Measurements from ENCODE around the gene ALG9.

The ALG9 gene

DNA sequence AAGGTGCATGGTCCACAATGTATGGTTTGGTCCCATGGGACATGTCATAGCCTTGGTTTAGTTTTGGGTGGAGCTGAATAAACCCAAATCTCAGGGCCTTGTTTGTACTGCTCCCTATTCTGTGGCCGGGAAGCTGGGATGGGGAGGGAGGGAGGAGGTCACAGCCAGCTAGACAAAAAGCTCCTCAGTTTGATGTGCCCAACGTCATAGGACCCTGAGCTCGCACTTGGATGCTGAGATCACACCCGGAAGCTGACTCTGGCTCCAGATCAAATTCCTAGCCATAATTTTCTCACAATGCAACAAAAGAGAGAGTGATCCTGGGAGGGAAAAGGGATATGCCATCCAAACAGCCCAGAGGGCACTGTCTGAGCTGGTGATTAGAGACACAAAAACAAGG, 42.6 kb upstream of the ALG9 start:
- TF ChIP-seq SPI1 (IDR thresholded peaks at IDR 0.05; ENCODE audit: borderline replicate concordance, low read depth) (no peak), GABPA (IDR thresholded peaks at IDR 0.05; ENCODE audit: low read depth) (no peak), POLR2AphosphoS5 (IDR thresholded peaks at IDR 0.05; ENCODE audit: low read depth) (no peak)
- TF ChIP-seq, protein P1, sequence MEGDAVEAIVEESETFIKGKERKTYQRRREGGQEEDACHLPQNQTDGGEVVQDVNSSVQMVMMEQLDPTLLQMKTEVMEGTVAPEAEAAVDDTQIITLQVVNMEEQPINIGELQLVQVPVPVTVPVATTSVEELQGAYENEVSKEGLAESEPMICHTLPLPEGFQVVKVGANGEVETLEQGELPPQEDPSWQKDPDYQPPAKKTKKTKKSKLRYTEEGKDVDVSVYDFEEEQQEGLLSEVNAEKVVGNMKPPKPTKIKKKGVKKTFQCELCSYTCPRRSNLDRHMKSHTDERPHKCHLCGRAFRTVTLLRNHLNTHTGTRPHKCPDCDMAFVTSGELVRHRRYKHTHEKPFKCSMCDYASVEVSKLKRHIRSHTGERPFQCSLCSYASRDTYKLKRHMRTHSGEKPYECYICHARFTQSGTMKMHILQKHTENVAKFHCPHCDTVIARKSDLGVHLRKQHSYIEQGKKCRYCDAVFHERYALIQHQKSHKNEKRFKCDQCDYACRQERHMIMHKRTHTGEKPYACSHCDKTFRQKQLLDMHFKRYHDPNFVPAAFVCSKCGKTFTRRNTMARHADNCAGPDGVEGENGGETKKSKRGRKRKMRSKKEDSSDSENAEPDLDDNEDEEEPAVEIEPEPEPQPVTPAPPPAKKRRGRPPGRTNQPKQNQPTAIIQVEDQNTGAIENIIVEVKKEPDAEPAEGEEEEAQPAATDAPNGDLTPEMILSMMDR (IDR thresholded peaks at IDR 0.05; ENCODE audit: insufficient read depth, low read length): no peak
- TF ChIP-seq, protein P2, sequence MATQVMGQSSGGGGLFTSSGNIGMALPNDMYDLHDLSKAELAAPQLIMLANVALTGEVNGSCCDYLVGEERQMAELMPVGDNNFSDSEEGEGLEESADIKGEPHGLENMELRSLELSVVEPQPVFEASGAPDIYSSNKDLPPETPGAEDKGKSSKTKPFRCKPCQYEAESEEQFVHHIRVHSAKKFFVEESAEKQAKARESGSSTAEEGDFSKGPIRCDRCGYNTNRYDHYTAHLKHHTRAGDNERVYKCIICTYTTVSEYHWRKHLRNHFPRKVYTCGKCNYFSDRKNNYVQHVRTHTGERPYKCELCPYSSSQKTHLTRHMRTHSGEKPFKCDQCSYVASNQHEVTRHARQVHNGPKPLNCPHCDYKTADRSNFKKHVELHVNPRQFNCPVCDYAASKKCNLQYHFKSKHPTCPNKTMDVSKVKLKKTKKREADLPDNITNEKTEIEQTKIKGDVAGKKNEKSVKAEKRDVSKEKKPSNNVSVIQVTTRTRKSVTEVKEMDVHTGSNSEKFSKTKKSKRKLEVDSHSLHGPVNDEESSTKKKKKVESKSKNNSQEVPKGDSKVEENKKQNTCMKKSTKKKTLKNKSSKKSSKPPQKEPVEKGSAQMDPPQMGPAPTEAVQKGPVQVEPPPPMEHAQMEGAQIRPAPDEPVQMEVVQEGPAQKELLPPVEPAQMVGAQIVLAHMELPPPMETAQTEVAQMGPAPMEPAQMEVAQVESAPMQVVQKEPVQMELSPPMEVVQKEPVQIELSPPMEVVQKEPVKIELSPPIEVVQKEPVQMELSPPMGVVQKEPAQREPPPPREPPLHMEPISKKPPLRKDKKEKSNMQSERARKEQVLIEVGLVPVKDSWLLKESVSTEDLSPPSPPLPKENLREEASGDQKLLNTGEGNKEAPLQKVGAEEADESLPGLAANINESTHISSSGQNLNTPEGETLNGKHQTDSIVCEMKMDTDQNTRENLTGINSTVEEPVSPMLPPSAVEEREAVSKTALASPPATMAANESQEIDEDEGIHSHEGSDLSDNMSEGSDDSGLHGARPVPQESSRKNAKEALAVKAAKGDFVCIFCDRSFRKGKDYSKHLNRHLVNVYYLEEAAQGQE (IDR thresholded peaks at IDR 0.05; ENCODE audit: insufficient replicate concordance, low read depth): no peak
- Histone ChIP-seq H3K27me3 (ENCODE audit: insufficient read depth, poor library complexity, severe bottlenecking) (peaks cover 7% of the 10 kb centered on the region), H3K4me3 (replicated peaks; ENCODE audit: insufficient read depth, low read length) (no peak overlapping the region), H3K27ac (replicated peaks) (no peak overlapping the region)
- DNase-seq (ENCODE audit: low read depth in 1 of 2, low spot score in 1 of 2): no peak

DNA sequence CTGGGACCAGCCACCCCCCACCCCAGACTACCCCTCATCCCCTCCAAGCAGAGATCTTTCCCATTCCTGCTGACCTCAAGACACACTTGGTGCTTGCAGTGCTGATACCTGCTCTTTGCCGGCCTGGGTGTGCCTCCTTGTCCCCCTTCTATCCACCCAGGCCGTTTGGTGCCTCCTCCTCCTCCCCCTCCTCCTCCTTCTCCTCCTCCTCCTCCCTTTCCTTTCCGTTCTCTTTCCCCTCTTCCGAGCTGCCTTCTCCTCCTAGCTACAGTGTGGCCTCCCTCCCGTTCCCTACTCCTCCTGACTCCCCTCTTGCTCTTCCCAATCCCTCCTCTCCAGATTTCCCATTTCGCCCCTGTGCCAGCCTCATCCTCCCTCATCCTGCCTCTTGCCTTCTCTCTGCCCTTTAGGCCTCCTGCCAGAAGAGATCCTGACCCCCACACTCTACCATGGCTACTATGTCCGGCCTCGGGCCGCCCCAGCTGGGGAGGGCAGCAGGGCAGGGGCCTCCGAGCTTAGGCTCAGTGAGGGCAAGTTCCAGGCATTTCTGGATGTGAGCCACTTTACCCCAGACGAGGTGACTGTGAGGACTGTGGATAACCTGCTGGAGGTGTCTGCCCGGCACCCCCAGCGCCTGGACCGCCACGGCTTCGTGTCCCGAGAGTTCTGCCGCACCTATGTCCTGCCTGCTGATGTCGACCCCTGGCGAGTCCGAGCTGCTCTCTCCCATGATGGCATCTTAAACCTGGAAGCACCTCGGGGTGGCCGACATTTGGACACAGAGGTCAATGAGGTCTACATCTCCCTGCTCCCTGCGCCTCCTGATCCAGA, 41.9 kb upstream of the ALG9 start:
- Histone ChIP-seq H3K27me3 (ENCODE audit: insufficient read depth, poor library complexity, severe bottlenecking) (peaks cover 7% of the 10 kb centered on the region), H3K4me3 (replicated peaks; ENCODE audit: insufficient read depth, low read length) (no peak overlapping the region), H3K27ac (replicated peaks) (no peak overlapping the region)
- no peak for DNase-seq (ENCODE audit: low read depth in 1 of 2, low spot score in 1 of 2)
- no peak for TF ChIP-seq SPI1 (IDR thresholded peaks at IDR 0.05; ENCODE audit: borderline replicate concordance, low read depth)
- no peak for TF ChIP-seq GABPA (IDR thresholded peaks at IDR 0.05; ENCODE audit: low read depth)
- TF ChIP-seq, protein P2 (IDR thresholded peaks at IDR 0.05; ENCODE audit: insufficient replicate concordance, low read depth): no peak
- no peak for TF ChIP-seq POLR2AphosphoS5 (IDR thresholded peaks at IDR 0.05; ENCODE audit: low read depth)
- TF ChIP-seq, protein P1 (IDR thresholded peaks at IDR 0.05; ENCODE audit: insufficient read depth, low read length): no peak

DNA sequence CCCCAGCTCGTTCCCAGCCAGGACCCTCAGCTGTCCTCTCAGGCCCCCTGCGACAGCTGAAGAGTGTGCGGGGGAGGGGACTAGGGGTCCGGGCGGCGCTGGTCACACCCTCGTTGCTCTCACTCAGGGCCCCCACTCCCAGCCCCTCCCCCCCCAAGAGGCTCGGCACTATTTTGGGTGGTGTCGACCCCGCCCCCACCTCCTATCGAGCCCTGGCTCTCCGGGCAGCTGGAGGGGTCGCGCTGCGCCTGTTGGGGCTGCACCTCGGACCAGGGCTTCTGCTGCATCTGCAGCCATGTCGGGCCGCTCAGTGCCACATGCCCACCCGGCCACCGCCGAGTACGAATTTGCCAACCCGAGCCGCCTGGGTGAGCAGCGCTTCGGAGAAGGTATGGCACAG, 41.2 kb upstream of the ALG9 start, which contains the start of gene HSPB2:
Gene HSPB2 (plus strand): TSS at position 200 of the 400 bp plus-strand sequence. CDS start 96 bp downstream, at position 296.
- H3K27ac ChIP-seq (replicated peaks): no peak within 1 kb of the TSS
- no peak for DNase-seq (ENCODE audit: low read depth in 1 of 2, low spot score in 1 of 2)
- TF ChIP-seq POLR2AphosphoS5 (IDR thresholded peaks at IDR 0.05; ENCODE audit: low read depth) (no peak), GABPA (IDR thresholded peaks at IDR 0.05; ENCODE audit: low read depth) (no peak)
- H3K4me3 ChIP-seq (replicated peaks; ENCODE audit: insufficient read depth, low read length): no peak within 1 kb of the TSS
- peaks cover 7% of the 10 kb centered on the region for H3K27me3 ChIP-seq (ENCODE audit: insufficient read depth, poor library complexity, severe bottlenecking)

DNA sequence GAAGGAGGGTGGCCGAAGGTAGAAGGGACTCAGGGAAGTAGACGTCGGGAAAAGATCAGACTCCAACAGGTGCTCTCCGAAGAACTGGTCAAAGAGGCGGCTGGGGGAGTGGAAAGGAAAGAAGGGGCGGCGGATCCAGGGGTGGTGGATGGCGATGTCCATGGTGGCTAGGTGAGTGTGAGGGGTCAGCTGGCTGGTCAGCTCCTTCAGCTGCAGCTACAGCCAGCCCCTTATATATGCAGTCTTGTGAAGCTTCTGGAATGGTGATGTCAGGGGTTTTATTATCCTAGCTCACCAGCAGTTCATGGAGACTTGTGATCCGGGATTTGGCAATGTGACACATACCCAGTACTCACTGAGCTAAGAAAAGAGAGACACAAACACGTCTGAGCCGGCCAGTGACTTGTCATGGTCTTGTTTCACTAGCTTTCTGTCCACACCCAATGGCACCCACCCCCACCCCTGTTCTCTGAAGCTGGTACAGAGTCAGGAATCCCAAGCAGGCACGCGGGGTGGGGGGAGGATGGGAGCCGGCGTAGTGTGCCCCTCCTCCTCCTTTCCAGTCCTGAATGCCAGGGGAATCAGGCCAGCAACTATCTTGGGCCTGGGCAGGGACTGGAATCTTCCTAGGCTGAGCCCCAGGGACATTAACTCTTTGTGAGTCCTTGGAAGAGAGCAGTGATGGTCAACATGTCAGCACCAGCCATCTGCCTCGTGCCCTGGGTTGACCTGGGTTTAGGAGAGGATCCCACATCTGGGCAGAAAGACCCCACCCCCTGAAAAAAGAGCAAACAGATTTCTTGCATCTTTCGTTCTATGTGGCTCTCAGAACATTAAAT, 40.4 kb upstream of the ALG9 start, which contains the start of gene CRYAB:
Gene CRYAB (minus strand): TSS at position 208 of the 839 bp plus-strand sequence. CDS start 46 bp downstream, at position 162.
- TF ChIP-seq, protein P1 (IDR thresholded peaks at IDR 0.05; ENCODE audit: insufficient read depth, low read length): no peak
- no peak for TF ChIP-seq POLR2AphosphoS5 (IDR thresholded peaks at IDR 0.05; ENCODE audit: low read depth)
- no peak for TF ChIP-seq SPI1 (IDR thresholded peaks at IDR 0.05; ENCODE audit: borderline replicate concordance, low read depth)
- TF ChIP-seq GABPA (IDR thresholded peaks at IDR 0.05; ENCODE audit: low read depth): no peak
- TF ChIP-seq, protein P2 (IDR thresholded peaks at IDR 0.05; ENCODE audit: insufficient replicate concordance, low read depth): no peak
- H3K4me3 ChIP-seq (replicated peaks; ENCODE audit: insufficient read depth, low read length): no peak within 1 kb of the TSS
- H3K27me3 ChIP-seq (ENCODE audit: insufficient read depth, poor library complexity, severe bottlenecking): peaks cover 7% of the 10 kb centered on the region
- no peak within 1 kb of the TSS for H3K27ac ChIP-seq (replicated peaks)
- no peak for DNase-seq (ENCODE audit: low read depth in 1 of 2, low spot score in 1 of 2)

All from HL-60 (cell line).